CD4-positive, alpha-beta T cell treated with Interleukin-6 for 4 hours (primary cell): Measurements from ENCODE around the gene CENPO.
"Not testable (repeated sequence)": the region's sequence is repeated elsewhere in the genome, so short reads cannot be mapped to it uniquely, and the experiment has no call there.

Experiments
- DNase-seq: peaks from one replicate; pipeline ENCODE4 v3.0.0-alpha.2; 2020; ENCODE audit warnings: mixed read lengths

The CENPO gene

GRCh38 chr2:24791452-24791851 lies 1.8 kb upstream of the CENPO start:
- no peak for DNase-seq

GRCh38 chr2:24792542-24792873 lies 717 bp upstream of the CENPO start:
- DNase-seq, result no peak

GRCh38 chr2:24793761-24794435 lies 673 bp downstream of the CENPO start:
- no peak for DNase-seq

GRCh38 chr2:24797644-24798043 lies 4.4 kb downstream of the CENPO start:
- DNase-seq, result no peak

- not testable (repeated sequence) for DNase-seq
These were observed 7.3 kb downstream of the CENPO start for GRCh38 chr2:24800487-24800886.

- DNase-seq, result not testable (repeated sequence)
These were observed 12.8 kb downstream of the CENPO start for GRCh38 chr2:24805811-24806660.

GRCh38 chr2:24806661-24807036 lies 13.4 kb downstream of the CENPO start:
- DNase-seq, result no peak

GRCh38 chr2:24809316-24810007 lies 16.2 kb downstream of the CENPO start:
- no peak for DNase-seq

- DNase-seq, result no peak
These were observed 20.5 kb downstream of the CENPO start for GRCh38 chr2:24813691-24814137.

- no peak for DNase-seq
These were observed 21.3 kb downstream of the CENPO start for GRCh38 chr2:24814516-24814915.

- DNase-seq, result no peak
These were observed 21.9 kb downstream of the CENPO start for GRCh38 chr2:24815171-24815570.

GRCh38 chr2:24816404-24816803 lies 23.2 kb downstream of the CENPO start:
- DNase-seq, result no peak

- no peak for DNase-seq
These were observed 23.7 kb downstream of the CENPO start for GRCh38 chr2:24816884-24817283.

- no peak for DNase-seq
These were observed 25.5 kb downstream of the CENPO start for GRCh38 chr2:24818721-24819167.

GRCh38 chr2:24819442-24820174 lies 26.4 kb downstream of the CENPO start:
- no peak for DNase-seq

- no peak for DNase-seq
These were observed 26.9 kb downstream of the CENPO start for GRCh38 chr2:24820175-24820513.

GRCh38 chr2:24820598-24821432 lies 27.6 kb downstream of the CENPO start:
- no peak for DNase-seq

- no peak for DNase-seq
These were observed 28.2 kb downstream of the CENPO start for GRCh38 chr2:24821433-24821891.

- no peak for DNase-seq
These were observed 29.0 kb downstream of the CENPO start for GRCh38 chr2:24822049-24822706.

GRCh38 chr2:24824071-24824588 lies 30.9 kb downstream of the CENPO start:
- no peak for DNase-seq
